GM10266 (cell line): ENCODE measurements around the gene FAM174B.
"Not testable (repeated sequence)": the region's sequence is repeated elsewhere in the genome, so short reads cannot be mapped to it uniquely, and the experiment has no call there.

Source experiments
- DNase-seq: peaks from one replicate; pipeline ENCODE4 v3.0.0; 2012; ENCODE audit errors: extremely low spot score
- TF ChIP-seq, protein P1 (sequence below): IDR thresholded peaks from 2 replicates; pipeline ENCODE4 v1.5.1; 2012; ENCODE audit warnings: mild to moderate bottlenecking, low read depth; ENCODE audit not compliant: control insufficient read depth, insufficient read depth; ENCODE audit errors: missing control alignments

Gene FAM174B

DNA sequence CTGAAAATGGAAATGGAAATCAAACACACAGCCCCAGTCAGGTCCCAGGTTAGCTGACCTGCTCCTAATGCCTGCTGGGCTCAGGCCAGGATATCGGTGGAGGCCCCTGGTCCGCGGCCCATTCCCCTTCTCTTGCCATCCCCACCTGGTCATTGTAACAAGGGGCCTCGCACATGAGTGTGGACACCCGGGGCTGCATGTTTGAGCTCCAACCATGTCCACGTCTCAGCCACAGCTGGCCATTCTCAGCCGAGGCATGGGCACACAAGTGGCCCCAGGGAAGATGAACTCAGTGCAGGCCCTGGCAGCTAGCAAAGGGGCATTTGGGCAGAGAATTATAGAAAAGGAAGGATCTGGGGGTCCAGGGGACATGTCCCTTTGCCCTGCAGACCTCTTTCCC, 41.7 kb downstream of the FAM174B start:
- TF ChIP-seq, protein P1, sequence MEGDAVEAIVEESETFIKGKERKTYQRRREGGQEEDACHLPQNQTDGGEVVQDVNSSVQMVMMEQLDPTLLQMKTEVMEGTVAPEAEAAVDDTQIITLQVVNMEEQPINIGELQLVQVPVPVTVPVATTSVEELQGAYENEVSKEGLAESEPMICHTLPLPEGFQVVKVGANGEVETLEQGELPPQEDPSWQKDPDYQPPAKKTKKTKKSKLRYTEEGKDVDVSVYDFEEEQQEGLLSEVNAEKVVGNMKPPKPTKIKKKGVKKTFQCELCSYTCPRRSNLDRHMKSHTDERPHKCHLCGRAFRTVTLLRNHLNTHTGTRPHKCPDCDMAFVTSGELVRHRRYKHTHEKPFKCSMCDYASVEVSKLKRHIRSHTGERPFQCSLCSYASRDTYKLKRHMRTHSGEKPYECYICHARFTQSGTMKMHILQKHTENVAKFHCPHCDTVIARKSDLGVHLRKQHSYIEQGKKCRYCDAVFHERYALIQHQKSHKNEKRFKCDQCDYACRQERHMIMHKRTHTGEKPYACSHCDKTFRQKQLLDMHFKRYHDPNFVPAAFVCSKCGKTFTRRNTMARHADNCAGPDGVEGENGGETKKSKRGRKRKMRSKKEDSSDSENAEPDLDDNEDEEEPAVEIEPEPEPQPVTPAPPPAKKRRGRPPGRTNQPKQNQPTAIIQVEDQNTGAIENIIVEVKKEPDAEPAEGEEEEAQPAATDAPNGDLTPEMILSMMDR: no peak
- DNase-seq: no peak

DNA sequence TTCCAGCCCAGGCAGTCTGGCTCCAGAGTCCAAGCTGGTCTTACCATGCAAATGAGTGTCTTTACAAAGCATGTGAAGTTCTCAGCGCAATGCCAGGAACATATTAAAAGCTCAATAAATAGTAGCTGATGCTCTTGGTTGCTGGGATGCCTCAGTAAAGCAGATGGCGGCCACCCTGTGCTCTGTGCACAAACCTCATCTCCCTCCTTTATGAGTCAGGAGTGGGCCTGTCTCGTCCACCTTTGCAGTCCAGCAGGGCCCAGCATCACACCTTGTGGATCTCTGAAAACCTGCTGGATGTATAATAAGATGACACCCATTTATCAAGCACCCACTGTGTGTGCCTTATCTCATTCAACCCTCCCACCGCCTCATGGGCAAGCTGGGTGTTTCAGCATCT, 42.7 kb downstream of the FAM174B start:
- TF ChIP-seq, protein P1: no peak
- DNase-seq: no peak

DNA sequence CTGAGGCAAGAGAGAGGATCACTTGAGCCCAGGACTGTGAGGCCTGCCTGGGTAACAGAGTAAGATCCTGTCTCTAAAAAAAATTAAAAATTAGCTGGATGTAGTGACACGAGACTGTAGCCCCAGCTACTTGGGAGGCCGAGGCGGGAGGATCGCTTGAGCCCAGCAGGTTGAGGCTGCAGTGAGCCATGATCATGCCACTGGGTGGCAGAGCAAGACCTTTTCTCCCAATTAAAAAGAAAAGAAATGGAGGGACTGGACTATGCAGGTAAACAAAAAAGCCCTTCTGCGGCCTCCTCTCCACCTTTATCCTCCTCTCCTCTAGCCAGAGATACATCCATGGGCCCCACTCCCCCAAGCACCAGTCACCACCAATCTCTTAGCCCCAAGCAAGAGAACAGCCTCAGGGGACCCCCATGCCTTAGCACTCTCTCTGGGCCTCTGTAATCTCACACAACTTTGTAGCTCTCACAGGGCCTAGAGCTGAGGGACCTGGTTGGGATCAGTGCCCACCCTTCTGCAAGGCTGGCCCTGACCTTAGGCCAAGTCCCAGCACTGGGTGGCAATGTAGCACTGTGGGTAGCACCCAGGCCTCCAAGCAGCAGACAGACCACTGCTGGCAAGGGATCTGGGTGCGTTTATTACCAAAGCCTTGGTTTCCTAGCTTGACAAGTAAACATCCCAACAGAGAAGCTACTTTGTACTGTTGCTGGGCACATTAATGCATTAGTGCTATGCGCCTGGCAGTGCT, 43.4 kb downstream of the FAM174B start:
- TF ChIP-seq, protein P1: peak; percentile 53
- DNase-seq: no peak

DNA sequence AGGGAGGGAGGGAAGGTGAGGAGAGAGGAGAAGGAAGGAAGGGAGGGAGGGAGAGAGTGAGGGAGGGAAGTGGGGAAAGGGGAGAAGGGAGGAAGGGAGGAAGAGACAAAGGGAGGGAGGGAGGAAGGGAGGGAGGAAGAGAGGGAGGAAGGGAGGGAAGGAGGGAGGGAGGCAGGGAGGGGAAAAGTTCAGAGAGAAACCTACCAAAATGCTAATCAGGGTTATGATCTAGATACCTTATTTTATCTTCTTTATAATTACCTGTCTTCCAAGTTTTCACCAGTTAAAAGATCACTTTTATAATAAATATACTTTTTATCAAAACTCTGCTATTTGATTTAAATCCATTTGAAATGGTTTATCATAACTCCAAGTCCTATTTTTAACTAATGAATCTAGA, 44.4 kb downstream of the FAM174B start:
- TF ChIP-seq, protein P1: no peak
- DNase-seq: no peak

DNA sequence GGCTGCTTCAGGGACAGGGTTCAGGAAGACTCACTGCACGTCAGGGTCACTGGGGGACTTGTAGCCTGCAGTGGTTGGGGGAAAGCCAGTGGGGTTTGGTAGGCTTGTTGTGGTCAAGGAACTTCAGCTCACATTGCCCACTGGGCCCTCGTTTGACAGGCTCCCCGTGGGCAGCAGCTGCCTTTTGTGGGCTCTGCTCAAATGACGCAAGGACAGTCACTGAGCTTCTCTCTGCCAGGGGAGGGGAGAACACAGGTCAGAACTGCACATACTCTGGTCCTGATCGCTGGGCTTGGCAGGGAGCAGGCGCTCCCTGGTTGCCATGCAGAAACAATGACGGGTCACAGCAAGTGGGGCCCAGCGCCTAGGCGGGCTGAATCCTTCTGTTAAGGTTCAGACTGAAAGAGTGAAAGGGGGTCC, 45.5 kb downstream of the FAM174B start:
- no peak for DNase-seq

DNA sequence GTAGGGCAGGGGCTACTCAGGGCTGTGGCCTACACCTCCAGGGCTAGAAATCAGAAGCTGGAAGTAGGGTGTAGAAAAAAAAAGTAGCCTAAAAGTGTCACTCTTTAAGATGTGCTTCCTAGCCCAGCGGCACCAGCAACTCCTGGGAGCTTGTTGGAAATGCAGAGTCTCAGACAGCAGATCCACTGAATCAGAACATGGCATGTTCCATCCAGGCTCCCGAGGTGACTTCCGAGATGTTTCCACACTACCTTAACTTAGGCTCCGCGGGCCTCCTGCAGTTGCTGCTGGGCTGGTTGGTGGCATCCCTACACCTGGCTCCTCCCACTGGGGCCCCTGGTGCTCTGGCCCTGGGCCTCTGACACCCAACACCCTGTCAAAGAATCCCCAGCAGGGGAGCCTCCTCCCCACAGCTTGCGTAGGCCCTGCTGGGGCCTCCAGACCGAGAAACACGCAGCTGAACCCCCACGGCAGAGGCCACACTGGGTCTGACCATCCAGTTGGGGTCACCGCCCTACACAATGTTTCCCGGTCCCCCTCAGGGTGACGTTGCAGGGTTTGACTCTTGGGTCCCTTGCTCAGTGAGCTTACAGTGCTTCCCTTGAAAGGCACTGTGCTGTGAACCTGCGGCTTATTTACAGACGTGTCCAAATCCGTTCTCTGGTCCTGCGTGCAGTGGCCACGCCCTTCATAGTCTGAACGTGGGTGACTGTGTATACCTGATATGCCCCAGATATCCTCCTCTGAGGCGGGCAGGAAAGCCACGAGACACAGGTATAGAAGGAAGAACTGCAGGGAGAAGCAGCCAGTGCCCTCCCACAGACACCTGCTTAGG, 46.5 kb downstream of the FAM174B start:
- TF ChIP-seq, protein P1: no peak
- DNase-seq: no peak

More for the DNA sequence above, 45.5 kb downstream of the FAM174B start:
- TF ChIP-seq, protein P1: no peak

DNA sequence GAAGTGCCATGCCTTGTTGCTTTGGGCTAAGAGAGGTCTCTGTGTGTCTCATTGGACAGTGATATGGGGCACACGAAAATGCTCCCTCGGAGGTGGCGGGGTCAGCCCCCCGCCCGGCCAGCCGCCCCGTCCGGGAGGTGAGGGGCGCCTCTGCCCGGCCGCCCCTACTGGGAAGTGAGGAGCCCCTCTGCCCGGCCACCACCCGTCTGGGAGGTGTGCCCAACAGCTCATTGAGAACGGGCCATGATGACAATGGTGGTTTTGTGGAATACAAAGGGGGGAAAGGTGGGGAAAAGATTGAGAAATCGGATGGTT, 48.8 kb downstream of the FAM174B start:
- not testable (repeated sequence) for DNase-seq
